DND-41 (cell line): Measurements from ENCODE around the gene MORN4.

ENCODE experiments used
- CTCF ChIP-seq: IDR thresholded peaks from 2 replicates; pipeline ENCODE4 v1.5.1; 2012; ENCODE audit warnings: borderline replicate concordance, low read length, moderate library complexity, mild to moderate bottlenecking; ENCODE audit not compliant: poor library complexity, severe bottlenecking; ENCODE audit errors: extremely low read depth
- EZH2 ChIP-seq: IDR thresholded peaks from 3 replicates; pipeline ENCODE4 v1.6.1; 2012; ENCODE audit warnings: borderline replicate concordance, low read depth, mild to moderate bottlenecking, moderate library complexity, low read length, inconsistent platforms; ENCODE audit not compliant: severe bottlenecking

- no peak for TF ChIP-seq CTCF
- no peak for TF ChIP-seq EZH2
Observed at GRCh38 chr10:97656777-97657176, 23.5 kb upstream of the MORN4 start.
